WTC11 (cell line): ENCODE data around the gene HTR3A.

Source experiments
- CTCF ChIP-seq: fragments of 200-600 bp; IDR thresholded peaks from 2 replicates; pipeline ENCODE4 v1.8.0; 2022; ENCODE audit warnings: antibody characterized with exemption
- ETV6 ChIP-seq: sonication (generic); formaldehyde crosslinking; IDR thresholded peaks from 2 replicates; pipeline ENCODE4 v1.8.1; 2022; ENCODE audit warnings: mild to moderate bottlenecking, missing genetic modification reagents
- GTF2I ChIP-seq: fragments of 250-450 bp; sonication (Bioruptor Pico); conservative IDR thresholded peaks from 2 replicates; pipeline ENCODE4 v1.4.0; 2021; ENCODE audit warnings: mild to moderate bottlenecking
- JUN ChIP-seq: sonication (generic); formaldehyde crosslinking; IDR thresholded peaks from 2 replicates; pipeline ENCODE4 v1.8.0; 2023; ENCODE audit warnings: mild to moderate bottlenecking, missing genetic modification reagents
- NR3C1 ChIP-seq: sonication (generic); formaldehyde crosslinking; conservative IDR thresholded peaks from 2 replicates; pipeline ENCODE4 v1.8.1; 2023; ENCODE audit warnings: low read depth, mild to moderate bottlenecking, missing genetic modification reagents
- SMAD4 ChIP-seq: sonication (generic); formaldehyde crosslinking; IDR thresholded peaks from 2 replicates; pipeline ENCODE4 v1.8.0; 2022; ENCODE audit warnings: mild to moderate bottlenecking, missing genetic modification reagents
- TCF7 ChIP-seq: sonication (generic); formaldehyde crosslinking; IDR thresholded peaks from 2 replicates; pipeline ENCODE4 v1.8.0; 2022; ENCODE audit warnings: mild to moderate bottlenecking, low read depth, missing genetic modification reagents, moderate library complexity
- ZNF232 ChIP-seq: sonication (generic); formaldehyde crosslinking; IDR thresholded peaks from 2 replicates; pipeline ENCODE4 v1.8.0; 2022; ENCODE audit warnings: mild to moderate bottlenecking, missing genetic modification reagents
- TF ChIP-seq, protein P1 (sequence below): sonication (generic); formaldehyde crosslinking; IDR thresholded peaks from 2 replicates; pipeline ENCODE4 v1.8.0; 2022; ENCODE audit warnings: mild to moderate bottlenecking, missing genetic modification reagents
- TF ChIP-seq, protein P2 (sequence below): sonication (generic); formaldehyde crosslinking; conservative IDR thresholded peaks from 2 replicates; pipeline ENCODE4 v1.8.1; 2022; ENCODE audit warnings: mild to moderate bottlenecking, missing genetic modification reagents

- TF ChIP-seq CTCF, result no peak
- TF ChIP-seq SMAD4 (CRISPR knock-in tag), result no peak
- TF ChIP-seq, protein P1, sequence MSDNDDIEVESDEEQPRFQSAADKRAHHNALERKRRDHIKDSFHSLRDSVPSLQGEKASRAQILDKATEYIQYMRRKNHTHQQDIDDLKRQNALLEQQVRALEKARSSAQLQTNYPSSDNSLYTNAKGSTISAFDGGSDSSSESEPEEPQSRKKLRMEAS (CRISPR knock-in tag), result no peak
- no peak for TF ChIP-seq NR3C1
- TF ChIP-seq ZNF232 (CRISPR knock-in tag), result no peak
- TF ChIP-seq JUN (CRISPR knock-in tag), result no peak
- TF ChIP-seq, protein P2, sequence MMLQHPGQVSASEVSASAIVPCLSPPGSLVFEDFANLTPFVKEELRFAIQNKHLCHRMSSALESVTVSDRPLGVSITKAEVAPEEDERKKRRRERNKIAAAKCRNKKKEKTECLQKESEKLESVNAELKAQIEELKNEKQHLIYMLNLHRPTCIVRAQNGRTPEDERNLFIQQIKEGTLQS (CRISPR knock-in tag), result no peak
- no peak for TF ChIP-seq ETV6 (CRISPR knock-in tag)
- no peak for TF ChIP-seq TCF7 (CRISPR knock-in tag)
- TF ChIP-seq GTF2I (CRISPR knock-in tag), result no peak
Measured at GRCh38 chr11:113989381-113989780, 14.5 kb downstream of the HTR3A start.
